H1 (cell line): ENCODE data around the gene FAM209A.
"Not testable (repeated sequence)": the region's sequence is repeated elsewhere in the genome, so short reads cannot be mapped to it uniquely, and the experiment has no call there.

Experiments
- EP300 ChIP-seq, 2 experiments: IDR thresholded peaks; 1 replicate in 1 of 2; 2 replicates in 1 of 2; pipeline ENCODE4 v1.6.1; 2011 to 2012; ENCODE audit warnings: low read depth in 2 of 2, low read length in 2 of 2, mild to moderate bottlenecking in 2 of 2, borderline replicate concordance in 1 of 2, inconsistent platforms in 1 of 2, moderate library complexity in 1 of 2
- EZH2 ChIP-seq: fragments of 200-600 bp; sonication (generic); IDR thresholded peaks from 2 replicates; pipeline ENCODE4 v1.7.1; 2012; ENCODE audit warnings: low read depth, mild to moderate bottlenecking, moderate library complexity, low read length, inconsistent platforms; ENCODE audit not compliant: severe bottlenecking
- JUN ChIP-seq: IDR thresholded peaks from 2 replicates; pipeline ENCODE4 v1.6.1; 2011; ENCODE audit warnings: low read depth, mild to moderate bottlenecking, improper control_type of control experiment, low read length
- RAD21 ChIP-seq, 2 experiments: IDR thresholded peaks in 1 of 2; conservative IDR thresholded peaks in 1 of 2; 2 replicates each; pipeline ENCODE4 v1.6.1; 2011; ENCODE audit warnings: low read depth in 2 of 2, low read length in 2 of 2, improper control_type of control experiment in 1 of 2, inconsistent platforms in 1 of 2, mild to moderate bottlenecking in 1 of 2, moderate library complexity in 1 of 2
- SIN3A ChIP-seq, 2 experiments: IDR thresholded peaks in 1 of 2; conservative IDR thresholded peaks in 1 of 2; 2 replicates each; pipeline ENCODE4 v1.6.1; 2011 to 2012; ENCODE audit warnings: low read length in 2 of 2, improper control_type of control experiment in 1 of 2, low read depth in 1 of 2, mild to moderate bottlenecking in 1 of 2
- TAF1 ChIP-seq: IDR thresholded peaks from 2 replicates; pipeline ENCODE4 v1.6.1; 2011; ENCODE audit warnings: mild to moderate bottlenecking, low read depth, low read length
- TAF7 ChIP-seq: optimal IDR thresholded peaks from 2 replicates; pipeline ENCODE3; 2011; ENCODE audit warnings: low read depth, mild to moderate bottlenecking, inconsistent platforms, low read length, moderate library complexity, borderline replicate concordance
- ZNF274 ChIP-seq: IDR thresholded peaks from 2 replicates; pipeline ENCODE4 v1.7.0; 2012; ENCODE audit warnings: low read length, borderline replicate concordance; ENCODE audit errors: extremely low read depth
- TF ChIP-seq, protein P1 (sequence below), 3 experiments: IDR thresholded peaks; 1 replicate in 2 of 3; 2 replicates in 1 of 3; pipeline versions ENCODE4 v1.5.1 to v1.6.1; 2011; ENCODE audit warnings: low read length in 3 of 3, mild to moderate bottlenecking in 3 of 3, inconsistent platforms in 2 of 3, low read depth in 1 of 3, moderate library complexity in 1 of 3; ENCODE audit not compliant: insufficient read depth in 1 of 3; ENCODE audit errors: control extremely low read depth in 1 of 3

DNA sequence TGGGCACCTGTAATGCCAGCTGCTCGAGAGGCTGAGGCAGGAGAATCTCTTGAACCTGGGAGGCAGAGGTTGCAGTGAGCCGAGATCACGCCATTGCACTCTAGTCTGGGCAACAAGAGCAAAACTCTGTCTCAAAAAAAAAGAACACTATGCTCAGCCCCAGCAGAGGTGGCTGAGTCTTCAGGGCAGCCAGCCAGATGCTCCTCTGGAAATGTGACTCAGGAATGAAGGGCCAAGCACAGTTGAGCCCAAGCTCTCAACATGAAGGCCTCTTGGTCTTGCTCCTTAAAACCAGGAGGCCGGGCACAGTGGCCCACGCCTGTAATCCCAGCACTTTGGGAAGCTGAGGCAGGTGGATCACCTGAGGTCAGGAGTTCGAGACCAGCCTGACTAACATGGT lies 40.0 kb downstream of the FAM209A start:
- TF ChIP-seq, protein P1, sequence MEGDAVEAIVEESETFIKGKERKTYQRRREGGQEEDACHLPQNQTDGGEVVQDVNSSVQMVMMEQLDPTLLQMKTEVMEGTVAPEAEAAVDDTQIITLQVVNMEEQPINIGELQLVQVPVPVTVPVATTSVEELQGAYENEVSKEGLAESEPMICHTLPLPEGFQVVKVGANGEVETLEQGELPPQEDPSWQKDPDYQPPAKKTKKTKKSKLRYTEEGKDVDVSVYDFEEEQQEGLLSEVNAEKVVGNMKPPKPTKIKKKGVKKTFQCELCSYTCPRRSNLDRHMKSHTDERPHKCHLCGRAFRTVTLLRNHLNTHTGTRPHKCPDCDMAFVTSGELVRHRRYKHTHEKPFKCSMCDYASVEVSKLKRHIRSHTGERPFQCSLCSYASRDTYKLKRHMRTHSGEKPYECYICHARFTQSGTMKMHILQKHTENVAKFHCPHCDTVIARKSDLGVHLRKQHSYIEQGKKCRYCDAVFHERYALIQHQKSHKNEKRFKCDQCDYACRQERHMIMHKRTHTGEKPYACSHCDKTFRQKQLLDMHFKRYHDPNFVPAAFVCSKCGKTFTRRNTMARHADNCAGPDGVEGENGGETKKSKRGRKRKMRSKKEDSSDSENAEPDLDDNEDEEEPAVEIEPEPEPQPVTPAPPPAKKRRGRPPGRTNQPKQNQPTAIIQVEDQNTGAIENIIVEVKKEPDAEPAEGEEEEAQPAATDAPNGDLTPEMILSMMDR (IDR thresholded peaks at IDR 0.05; ENCODE audit: control extremely low read depth in 1 of 3, insufficient read depth in 1 of 3, low read depth in 1 of 3, low read length in 3 of 3), result not testable (repeated sequence)
- not testable (repeated sequence) for TF ChIP-seq SIN3A (conservative IDR thresholded peaks at IDR 0.05 in 1 of 2, IDR thresholded peaks at IDR 0.05 in 1 of 2; ENCODE audit: low read depth in 1 of 2, low read length in 2 of 2); ZNF274; TAF7; EZH2; RAD21 (IDR thresholded peaks at IDR 0.05 in 1 of 2, conservative IDR thresholded peaks at IDR 0.05 in 1 of 2; ENCODE audit: low read depth in 2 of 2, low read length in 2 of 2); JUN; TAF1; EP300 (IDR thresholded peaks at IDR 0.05; ENCODE audit: borderline replicate concordance in 1 of 2, low read depth in 2 of 2, low read length in 2 of 2)
